Keratinocyte (primary cell): ENCODE results near the gene DNAJB14.

ENCODE experiments used
- CTCF ChIP-seq, 3 experiments: IDR thresholded peaks in 1 of 3; conservative IDR thresholded peaks in 1 of 3; optimal IDR thresholded peaks in 1 of 3; 2 replicates in 2 of 3; 3 replicates in 1 of 3; pipeline versions ENCODE3 to v1.5.1; 2011; ENCODE audit warnings: low read length in 3 of 3, mild to moderate bottlenecking in 3 of 3, moderate library complexity in 2 of 3, control low read depth in 1 of 3, inconsistent platforms in 1 of 3; ENCODE audit not compliant: insufficient read depth in 2 of 3; ENCODE audit errors: extremely low read depth in 1 of 3
- EZH2 ChIP-seq: IDR thresholded peaks from one replicate; pipeline ENCODE4 v1.6.1; 2012; ENCODE audit warnings: inconsistent platforms, mild to moderate bottlenecking, low read length, moderate library complexity

GRCh38 chr4:99946356-99947189, at the start of gene DNAJB14:
- TF ChIP-seq CTCF (optimal IDR thresholded peaks at IDR 0.05 in 1 of 3, IDR thresholded peaks at IDR 0.05 in 1 of 3, conservative IDR thresholded peaks at IDR 0.05 in 1 of 3; ENCODE audit: extremely low read depth in 1 of 3, insufficient read depth in 2 of 3, low read length in 3 of 3) (no peak), EZH2 (no peak)
